Activated effector memory CD4-positive, alpha-beta T cell treated with anti-CD3 and anti-CD28 coated beads, Interleukin-2, amount 50 U/mL, for 16 hours (primary cell): ENCODE data around the gene ZFYVE26.
"Not testable (repeated sequence)": the region's sequence is repeated elsewhere in the genome, so short reads cannot be mapped to it uniquely, and the experiment has no call there.

Experiments
- DNase-seq: peaks from one replicate; pipeline ENCODE4 v3.0.0-alpha.2; 2020

Gene ZFYVE26

GRCh38 chr14:67749341-67750084, 66.9 kb downstream of the ZFYVE26 start:
- DNase-seq = no peak

GRCh38 chr14:67748312-67748711, 68.1 kb downstream of the ZFYVE26 start:
- no peak for DNase-seq

DNA sequence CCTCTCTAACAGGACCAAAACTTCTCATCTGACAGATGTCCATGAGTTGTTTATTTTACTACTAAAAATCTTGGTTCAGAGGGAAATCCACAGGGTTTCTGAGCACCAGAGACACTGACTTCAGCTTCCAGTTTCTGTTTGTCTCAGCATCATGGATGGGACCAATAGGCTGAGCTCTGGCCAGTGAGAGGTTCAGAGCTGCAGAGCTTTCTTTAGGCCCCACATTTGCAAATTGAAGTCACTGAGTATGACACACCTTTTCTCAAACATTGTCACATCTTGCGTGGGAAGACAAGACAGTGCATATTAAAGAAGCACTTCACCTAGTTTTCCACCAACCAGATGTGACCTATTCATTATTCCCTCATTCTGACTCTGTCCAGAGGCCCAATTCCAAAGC, 69.5 kb downstream of the ZFYVE26 start:
- DNase-seq = no peak

GRCh38 chr14:67744046-67744445, 72.3 kb downstream of the ZFYVE26 start:
- no peak for DNase-seq

DNA sequence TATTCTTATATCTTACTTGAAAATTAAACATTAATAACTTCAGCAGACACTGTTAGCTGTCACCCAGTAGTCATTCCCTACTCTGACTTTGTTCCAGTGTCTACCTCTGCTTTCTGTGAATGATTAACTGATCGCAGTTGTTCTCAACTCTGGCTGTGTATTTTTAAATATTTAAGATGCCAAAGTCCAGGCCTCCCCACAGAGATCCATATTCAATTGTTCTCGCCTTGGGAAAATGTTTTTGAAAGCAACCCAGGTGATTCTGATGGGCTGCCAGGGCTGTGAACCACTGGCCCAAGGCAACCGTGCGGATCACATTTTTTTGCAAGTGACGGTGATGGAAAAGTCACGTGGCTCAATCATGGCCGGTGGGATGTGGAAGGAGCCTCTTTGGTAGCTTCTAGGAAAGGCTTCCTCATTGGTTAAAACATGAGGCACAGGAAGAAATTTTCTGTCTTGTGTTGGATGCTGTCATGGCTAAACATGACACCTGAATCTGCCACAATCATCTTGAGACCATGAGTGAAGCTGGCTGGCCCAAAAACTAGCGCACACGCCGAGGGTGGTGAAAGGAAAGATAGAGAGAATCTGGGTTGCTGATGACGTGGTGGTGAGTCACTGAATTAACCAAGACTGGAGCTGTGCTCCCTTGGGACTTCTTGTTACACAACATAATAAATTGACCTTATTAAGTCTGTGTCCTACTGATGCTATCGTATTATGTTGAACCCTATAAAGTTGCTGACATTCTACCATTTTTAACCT, 77.5 kb downstream of the ZFYVE26 start:
- DNase-seq = no peak

- no peak for DNase-seq
Observed at GRCh38 chr14:67736771-67737170, 79.6 kb downstream of the ZFYVE26 start.

GRCh38 chr14:67735336-67736147, 80.8 kb downstream of the ZFYVE26 start:
- DNase-seq = no peak

DNA sequence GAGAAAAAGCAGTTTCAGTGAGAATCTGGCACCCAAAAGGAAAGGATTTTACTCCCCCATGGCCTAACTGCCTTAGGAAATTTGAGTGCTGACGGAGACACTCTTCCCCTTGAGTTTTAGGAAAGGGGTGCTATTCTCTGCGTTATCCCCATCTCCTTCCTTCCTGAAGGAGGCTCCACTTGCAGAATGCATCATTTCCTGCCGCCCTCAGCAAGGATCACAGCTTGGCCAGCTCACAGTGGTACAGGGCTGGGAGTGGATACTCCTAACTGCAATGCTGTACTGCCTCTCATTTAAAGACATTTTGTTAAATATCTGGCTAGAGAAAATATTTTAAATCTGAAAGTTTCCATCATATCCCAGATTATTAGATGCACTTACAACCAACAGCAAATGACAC, 81.7 kb downstream of the ZFYVE26 start:
- DNase-seq = no peak

DNA sequence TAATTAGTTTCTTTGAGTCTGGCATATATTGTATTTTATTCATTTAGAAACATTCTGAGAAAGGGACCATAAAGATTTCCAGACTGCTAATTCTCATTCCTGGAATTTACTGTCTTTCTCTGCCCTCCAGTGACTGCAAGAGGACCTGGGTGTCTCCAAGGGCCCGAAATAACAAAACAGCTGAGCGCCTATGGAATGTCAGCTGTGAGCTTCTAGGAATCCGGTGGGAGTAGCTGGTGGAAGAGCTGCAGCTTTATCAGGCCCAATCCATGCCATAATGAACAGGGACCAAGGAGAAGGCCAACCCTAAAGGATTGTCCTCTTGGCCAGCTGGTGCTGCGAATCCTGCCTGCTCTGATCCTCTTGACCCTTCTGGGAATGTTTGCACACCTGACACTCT, 82.8 kb downstream of the ZFYVE26 start:
- no peak for DNase-seq

GRCh38 chr14:67729072-67729885, 87.1 kb downstream of the ZFYVE26 start:
- DNase-seq = no peak

- DNase-seq = no peak
Observed at GRCh38 chr14:67728258-67728657, 88.1 kb downstream of the ZFYVE26 start.

GRCh38 chr14:67727361-67727760, 89.0 kb downstream of the ZFYVE26 start:
- DNase-seq = no peak

DNA sequence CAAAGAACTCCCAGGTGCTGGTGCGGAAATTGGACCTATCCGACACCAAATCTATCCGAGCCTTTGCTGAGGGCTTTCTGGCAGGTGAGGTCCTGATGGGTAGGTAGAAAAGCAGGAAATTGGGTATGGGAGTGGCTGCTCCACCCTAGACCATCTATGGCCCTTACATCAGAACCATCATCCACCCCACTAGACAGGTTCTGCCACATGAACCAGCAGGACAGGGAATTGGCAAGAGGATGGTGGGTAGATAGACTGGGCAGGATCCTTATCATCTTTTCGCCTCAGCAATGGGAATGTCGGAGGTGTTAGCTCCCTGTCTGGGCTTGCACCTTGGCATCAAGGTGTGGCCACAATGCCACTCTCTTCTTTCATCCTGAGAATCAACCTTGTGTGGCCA, 91.2 kb downstream of the ZFYVE26 start:
- no peak for DNase-seq

- DNase-seq = no peak
Observed at GRCh38 chr14:67722293-67722692, 94.1 kb downstream of the ZFYVE26 start.

DNA sequence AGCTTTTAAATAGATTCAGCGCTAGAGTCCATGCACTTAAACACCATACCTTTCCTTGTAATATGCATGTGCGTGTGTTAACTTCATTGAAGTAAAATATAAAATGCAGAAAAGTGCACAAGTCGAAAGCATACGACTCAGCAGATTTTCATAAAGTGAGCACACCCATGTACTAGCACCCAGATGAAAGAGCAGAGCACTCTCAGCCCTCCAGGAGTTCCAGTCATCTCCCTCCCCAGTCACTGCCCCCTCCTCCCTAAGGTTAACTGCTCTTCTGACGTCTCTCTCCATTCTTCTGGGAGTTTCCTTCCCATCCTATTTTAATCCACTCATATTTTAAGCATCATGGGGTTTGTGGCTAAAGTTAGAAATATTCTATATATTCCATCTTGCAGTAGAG, 94.5 kb downstream of the ZFYVE26 start:
- DNase-seq = no peak

DNA sequence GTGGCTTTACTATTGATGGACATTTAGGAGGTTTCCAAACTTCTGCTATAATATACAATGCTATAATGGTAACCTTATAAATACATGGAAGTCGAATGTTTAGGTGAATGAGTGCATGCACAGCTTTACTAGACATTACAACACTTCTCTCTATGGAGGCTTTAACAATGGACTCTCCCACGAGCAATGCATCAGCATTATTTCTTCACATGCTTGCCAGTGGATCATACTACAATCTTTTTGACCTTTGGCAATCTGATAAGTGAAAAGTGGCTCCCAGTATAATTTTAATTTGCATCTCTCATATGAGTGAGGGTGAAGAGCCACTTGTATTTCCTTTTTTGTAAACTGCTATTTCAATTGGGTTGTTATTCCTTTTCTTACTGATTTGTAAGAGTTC, 96.5 kb downstream of the ZFYVE26 start:
- DNase-seq = no peak

DNA sequence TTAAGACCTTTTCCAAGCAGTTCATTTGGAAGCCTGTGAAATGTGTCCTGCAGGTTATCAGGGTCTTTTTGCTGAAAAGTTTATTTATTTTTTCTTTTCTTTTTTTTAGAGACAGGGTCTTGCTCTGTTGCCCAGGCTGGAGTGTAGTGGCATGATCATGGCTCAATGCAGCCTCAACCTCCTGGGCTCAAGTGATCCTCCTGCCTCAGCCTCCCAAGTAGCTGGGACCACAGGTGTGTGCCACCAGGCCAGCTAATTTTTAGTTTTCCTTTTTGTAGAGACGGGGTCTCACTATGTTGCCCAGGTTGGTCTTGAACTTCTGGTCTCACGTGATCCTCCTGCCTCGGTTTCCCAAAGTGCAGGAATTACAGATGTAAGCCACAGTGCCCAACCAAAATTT, 97.0 kb downstream of the ZFYVE26 start:
- not testable (repeated sequence) for DNase-seq

- no peak for DNase-seq
Observed at GRCh38 chr14:67718265-67718664, 98.1 kb downstream of the ZFYVE26 start.

DNA sequence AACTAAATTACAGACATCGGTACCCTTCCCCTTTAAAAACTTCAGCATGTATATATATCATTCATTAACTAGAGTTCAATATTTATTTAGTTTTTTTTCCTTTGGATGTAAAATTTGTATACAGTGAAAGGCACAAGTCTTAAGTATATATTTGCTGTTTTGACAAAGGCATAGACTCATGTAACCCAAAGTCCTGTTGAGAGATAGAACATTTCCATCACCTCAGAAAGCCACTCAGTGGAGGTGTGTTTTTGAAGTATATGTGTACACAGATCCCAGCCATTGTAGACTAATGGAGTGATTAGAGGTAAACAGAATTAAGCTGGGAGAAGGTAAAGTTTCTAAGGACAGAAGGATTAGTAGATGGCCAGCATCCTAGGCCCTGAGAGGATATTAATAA, 99.3 kb downstream of the ZFYVE26 start:
- no peak for DNase-seq

DNA sequence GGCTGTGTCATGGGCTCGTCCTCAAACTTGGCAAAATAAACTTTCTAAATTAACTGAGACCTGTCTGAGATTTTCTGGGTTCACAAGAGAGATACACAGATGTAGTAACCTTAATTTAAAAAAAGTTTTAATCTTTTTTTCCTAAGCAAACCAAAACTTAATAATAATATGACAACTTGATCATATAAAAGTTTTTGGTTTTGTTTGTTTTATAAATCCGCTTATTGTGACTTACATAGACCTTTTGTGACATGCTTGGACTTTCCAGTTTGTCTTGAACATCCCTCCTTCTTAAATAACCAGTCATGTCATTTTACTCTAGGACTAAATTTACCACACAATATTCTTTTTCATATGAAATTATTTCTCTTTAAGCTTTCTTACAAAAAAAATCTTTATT, 106.2 kb downstream of the ZFYVE26 start:
- no peak for DNase-seq

DNA sequence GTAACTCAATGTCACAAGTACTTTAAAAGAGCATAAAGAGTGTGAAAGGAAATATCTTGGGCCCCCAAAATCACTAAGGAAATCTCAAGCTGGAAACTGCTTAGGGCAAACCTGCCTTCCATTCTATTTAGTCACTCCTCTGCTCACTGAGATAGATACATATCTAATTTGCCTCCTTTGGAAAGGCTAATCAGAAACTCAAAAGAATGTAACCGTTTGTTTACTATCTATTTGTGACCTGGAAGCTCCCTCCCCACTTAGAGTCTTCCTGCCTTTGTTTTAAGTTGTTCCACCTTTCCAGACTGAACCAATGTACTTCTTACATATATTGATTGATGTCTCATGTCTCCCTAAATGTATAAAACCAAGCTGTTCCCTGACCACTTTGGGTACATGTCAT, 106.6 kb downstream of the ZFYVE26 start:
- not testable (repeated sequence) for DNase-seq

DNA sequence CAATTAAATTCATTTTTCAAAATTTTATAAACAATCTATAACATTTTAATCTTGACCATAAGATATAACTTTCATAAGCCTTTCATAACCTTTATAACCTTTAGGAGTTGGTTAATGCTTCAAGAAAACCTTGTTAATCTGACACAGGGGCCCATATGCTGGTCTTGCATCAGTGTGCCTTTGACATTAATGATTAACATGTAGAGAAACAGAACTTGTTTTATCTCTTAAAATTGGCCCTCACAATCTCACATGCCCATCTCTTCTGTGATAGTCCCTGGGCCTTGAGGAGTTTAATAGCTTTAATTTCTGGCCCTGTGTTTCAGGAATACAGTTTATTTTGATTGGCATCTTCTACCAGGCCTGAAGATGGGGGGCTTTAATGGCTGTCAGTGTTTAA, 107.0 kb downstream of the ZFYVE26 start:
- DNase-seq = not testable (repeated sequence)

DNA sequence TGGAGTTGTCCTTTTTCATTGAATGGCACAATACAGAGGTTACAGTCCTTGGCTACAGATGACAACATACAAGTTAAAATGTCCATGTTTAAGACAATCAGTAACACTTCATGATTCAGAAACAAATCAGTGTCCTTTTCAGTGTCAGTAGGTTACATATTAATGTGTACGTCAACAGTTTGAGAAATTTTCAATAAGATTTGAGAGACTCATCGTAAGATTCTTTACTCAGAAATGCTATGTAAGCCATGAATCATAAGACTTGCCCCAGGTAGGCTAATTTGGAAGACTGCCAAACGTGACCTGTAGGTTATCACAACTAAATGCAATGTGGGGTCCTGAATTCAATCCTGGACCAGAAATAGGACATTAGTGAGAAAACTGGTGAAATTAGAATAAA, 111.2 kb downstream of the ZFYVE26 start:
- DNase-seq = no peak
